CD4-positive, alpha-beta memory T cell (primary cell): Measurements from ENCODE around the gene MAB21L4. TPM values are rescaled to one million over a fixed set of nuclear protein-coding genes. Genes with fewer than 3 reads are reported as not detected.

Source experiments
- CTCF ChIA-PET: fragments of 350-600 bp; sonication (Branson Sonifier 250); formaldehyde crosslinking; loops from one replicate; lab custom pipeline; 2021; ENCODE audit warnings: inconsistent platforms; ENCODE audit not compliant: partially characterized antibody; lab: Charles Lee
- POLR2A ChIA-PET: fragments of 350-600 bp; sonication (Branson Sonifier 250); formaldehyde crosslinking; loops from one replicate; lab custom pipeline; 2021; ENCODE audit not compliant: partially characterized antibody; lab: Charles Lee
- DNase-seq, 5 donors: peaks; one replicate each; pipeline versions ENCODE4 v3.0.0 to v3.0.0-alpha.2; 2020 to 2022; ENCODE audit warnings: mixed read lengths in 1 of 5
- H3K27ac ChIP-seq: one replicate; pipeline ENCODE4 v1.7.0; 2013; ENCODE audit warnings: low read depth, low read length
- H3K27me3 ChIP-seq: 2 replicates; pipeline ENCODE4 v1.7.0; 2013; ENCODE audit warnings: mild to moderate bottlenecking, low read length, moderate library complexity; ENCODE audit not compliant: insufficient read depth
- H3K36me3 ChIP-seq: 2 replicates; pipeline ENCODE4 v1.7.0; 2013; ENCODE audit warnings: mild to moderate bottlenecking, low read length, moderate library complexity; ENCODE audit not compliant: insufficient read depth
- H3K4me1 ChIP-seq: 2 replicates; pipeline ENCODE4 v1.7.0; 2013; ENCODE audit warnings: mild to moderate bottlenecking, low read length, moderate library complexity; ENCODE audit not compliant: insufficient read depth
- H3K4me3 ChIP-seq, 2 donors: one replicate each; pipeline ENCODE4 v1.7.0; 2013; ENCODE audit warnings: low read length in 2 of 2, mild to moderate bottlenecking in 1 of 2
- H3K9me3 ChIP-seq, 2 donors: one replicate each; pipeline ENCODE4 v1.7.0; 2013; ENCODE audit warnings: low read length in 2 of 2, control low read depth in 1 of 2; ENCODE audit not compliant: control insufficient read depth in 1 of 2
- H3K27ac Mint-ChIP-seq, 7 donors: one replicate each; pipeline ENCODE4 v1.8.0; 2020 to 2021; ENCODE audit warnings: mixed read lengths in 7 of 7, mild to moderate bottlenecking in 6 of 7, inconsistent platforms in 3 of 7, moderate library complexity in 3 of 7
- H3K27me3 Mint-ChIP-seq, 2 donors: one replicate each; pipeline ENCODE4 v1.8.0; 2020 to 2021; ENCODE audit warnings: mixed read lengths in 2 of 2
- H3K36me3 Mint-ChIP-seq, 2 donors: one replicate each; pipeline ENCODE4 v1.8.0; 2020 to 2021; ENCODE audit warnings: mixed read lengths in 2 of 2, inconsistent platforms in 1 of 2, mild to moderate bottlenecking in 1 of 2
- H3K4me1 Mint-ChIP-seq, 4 donors: one replicate each; pipeline ENCODE4 v1.8.0; 2020 to 2021; ENCODE audit warnings: mixed read lengths in 4 of 4, mild to moderate bottlenecking in 1 of 4
- H3K4me3 Mint-ChIP-seq, 8 donors: one replicate each; pipeline ENCODE4 v1.8.0; 2020 to 2021; ENCODE audit warnings: mixed read lengths in 8 of 8, mild to moderate bottlenecking in 7 of 8, moderate library complexity in 6 of 8, inconsistent platforms in 3 of 8
- H3K9me3 Mint-ChIP-seq, 8 donors: one replicate each; pipeline ENCODE4 v1.8.0; 2020 to 2021; ENCODE audit warnings: mixed read lengths in 8 of 8, mild to moderate bottlenecking in 5 of 8, inconsistent platforms in 3 of 8, moderate library complexity in 1 of 8
- intact Hi-C: fragments of 100-400 bp; cut with micrococcal nuclease; formaldehyde crosslinking; loops from one replicate; pipeline ENCODE4 v1.15.1; 2023
- polyA plus RNA-seq, 2 donors: library from polyadenylated mRNA; unstranded; fragments of 300-500 nt; fragmentation: Illumina TruSeq; gene quantifications; one replicate each; pipeline ENCODE4 v1.2.3, GENCODE V29; 2021
- total RNA-seq, 2 experiments: library from RNA; stranded (reverse); gene quantifications; one replicate each; pipeline ENCODE4 v1.2.3, GENCODE V29; 2021

Gene MAB21L4
- total and polyA plus RNA-seq, 4 experiments from 2014 or later, result not detected

DNA sequence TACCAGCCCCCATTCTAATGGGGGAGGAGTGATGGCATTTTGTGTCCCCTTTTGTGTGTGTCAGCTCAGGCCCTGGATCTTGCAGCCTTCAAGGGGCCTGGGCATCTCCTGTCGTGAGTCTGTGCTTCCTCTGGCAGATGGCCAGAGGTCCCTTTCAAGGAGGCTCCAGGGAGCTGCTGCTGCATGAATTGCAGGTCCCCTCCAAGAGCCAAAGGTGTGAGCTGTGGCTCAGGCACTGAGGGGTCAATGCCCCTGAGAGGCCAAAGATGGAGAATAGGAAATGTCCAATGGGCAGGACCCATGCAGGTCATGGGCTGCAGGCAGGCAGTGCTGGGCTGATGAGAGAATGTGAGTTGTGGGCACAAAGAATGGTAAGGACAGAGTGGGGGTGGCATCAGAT, 10.4 kb downstream of the MAB21L4 start:
- ChIA-PET POLR2A (no interaction called here), CTCF (no interaction called here)
- intact Hi-C loops, result no loop called here
- H3K4me3 Mint-ChIP-seq, result peak overlapping the region in 1 of 8 donors; percentile 32
- no peaks in the 10 kb centered on the region for H3K9me3 ChIP-seq
- H3K4me1 ChIP-seq, result no peaks in the 10 kb centered on the region
- H3K36me3 ChIP-seq, result no peaks in the 10 kb centered on the region
- H3K9me3 Mint-ChIP-seq, result peaks cover 0 to 2% (median 0%) of the 10 kb centered on the region in 8 donors
- no peaks in the 10 kb centered on the region for H3K4me1 Mint-ChIP-seq
- H3K27ac Mint-ChIP-seq, result no peak overlapping the region
- no peak overlapping the region for H3K4me3 ChIP-seq
- DNase-seq, result no peak
- no peaks in the 10 kb centered on the region for H3K36me3 Mint-ChIP-seq
- H3K27ac ChIP-seq, result no peak overlapping the region
- no peaks in the 10 kb centered on the region for H3K27me3 ChIP-seq
- no peaks in the 10 kb centered on the region for H3K27me3 Mint-ChIP-seq

- H3K27ac ChIP-seq, result no peak overlapping the region
- no peak for DNase-seq
- peaks cover 0 to 2% (median 0%) of the 10 kb centered on the region in 8 donors for H3K9me3 Mint-ChIP-seq
- no peaks in the 10 kb centered on the region for H3K27me3 Mint-ChIP-seq
- no peaks in the 10 kb centered on the region for H3K9me3 ChIP-seq
- ChIA-PET POLR2A (no interaction called here), CTCF (no interaction called here)
- H3K4me3 ChIP-seq, result no peak overlapping the region
- no peak overlapping the region for H3K4me3 Mint-ChIP-seq
- H3K27me3 ChIP-seq, result no peaks in the 10 kb centered on the region
- H3K36me3 Mint-ChIP-seq, result no peaks in the 10 kb centered on the region
- no peaks in the 10 kb centered on the region for H3K36me3 ChIP-seq
- no peaks in the 10 kb centered on the region for H3K4me1 ChIP-seq
- H3K27ac Mint-ChIP-seq, result no peak overlapping the region
- intact Hi-C loops, result no loop called here
- no peaks in the 10 kb centered on the region for H3K4me1 Mint-ChIP-seq
Observed at GRCh38 chr2:240884745-240885144, 11.2 kb downstream of the MAB21L4 start.

- no peaks in the 10 kb centered on the region for H3K27me3 ChIP-seq
- H3K9me3 ChIP-seq, result no peaks in the 10 kb centered on the region
- no peak overlapping the region for H3K27ac Mint-ChIP-seq
- no peak overlapping the region for H3K4me3 ChIP-seq
- ChIA-PET POLR2A (no interaction called here), CTCF (no interaction called here)
- no peak overlapping the region for H3K4me3 Mint-ChIP-seq
- H3K36me3 Mint-ChIP-seq, result no peaks in the 10 kb centered on the region
- H3K4me1 ChIP-seq, result no peaks in the 10 kb centered on the region
- no peak for DNase-seq
- intact Hi-C loops, result no loop called here
- no peaks in the 10 kb centered on the region for H3K27me3 Mint-ChIP-seq
- H3K4me1 Mint-ChIP-seq, result no peaks in the 10 kb centered on the region
- no peak overlapping the region for H3K27ac ChIP-seq
- H3K9me3 Mint-ChIP-seq, result peaks cover 0 to 2% (median 0%) of the 10 kb centered on the region in 8 donors
- no peaks in the 10 kb centered on the region for H3K36me3 ChIP-seq
Observed at GRCh38 chr2:240884221-240884620, 11.7 kb downstream of the MAB21L4 start.

- H3K36me3 ChIP-seq, result no peaks in the 10 kb centered on the region
- intact Hi-C loops, result no loop called here
- DNase-seq, result no peak
- no peaks in the 10 kb centered on the region for H3K4me1 Mint-ChIP-seq
- ChIA-PET POLR2A (no interaction called here), CTCF (no interaction called here)
- H3K27ac Mint-ChIP-seq, result peak overlapping the region in 2 of 7 donors; percentile 5 to 65
- H3K9me3 Mint-ChIP-seq, result peaks cover 0 to 2% (median 0%) of the 10 kb centered on the region in 8 donors
- H3K4me1 ChIP-seq, result no peaks in the 10 kb centered on the region
- no peak overlapping the region for H3K4me3 Mint-ChIP-seq
- no peaks in the 10 kb centered on the region for H3K27me3 Mint-ChIP-seq
- no peak overlapping the region for H3K27ac ChIP-seq
- H3K27me3 ChIP-seq, result no peaks in the 10 kb centered on the region
- H3K36me3 Mint-ChIP-seq, result no peaks in the 10 kb centered on the region
- H3K9me3 ChIP-seq, result no peaks in the 10 kb centered on the region
- H3K4me3 ChIP-seq, result no peak overlapping the region
Observed at GRCh38 chr2:240881913-240882312, 14.0 kb downstream of the MAB21L4 start.

GRCh38 chr2:240879105-240879504, 16.9 kb downstream of the MAB21L4 start:
- Histone ChIP-seq H3K4me3 (no peak overlapping the region), H3K27ac (no peak overlapping the region), H3K4me1 (no peaks in the 10 kb centered on the region), H3K9me3 (no peaks in the 10 kb centered on the region), H3K36me3 (no peaks in the 10 kb centered on the region), H3K27me3 (no peaks in the 10 kb centered on the region)
- no peak for DNase-seq
- Mint-ChIP-seq H3K36me3 (no peaks in the 10 kb centered on the region), H3K9me3 (no peaks in the 10 kb centered on the region), H3K27ac (peak overlapping the region in 1 of 7 donors; percentile 31), H3K4me3 (no peak overlapping the region), H3K27me3 (no peaks in the 10 kb centered on the region), H3K4me1 (no peaks in the 10 kb centered on the region)
- POLR2A ChIA-PET, result no interaction called here
- CTCF ChIA-PET, result no interaction called here
- intact Hi-C loops, result no loop called here

GRCh38 chr2:240878341-240878936, 17.5 kb downstream of the MAB21L4 start:
- Histone ChIP-seq H3K9me3 (no peaks in the 10 kb centered on the region), H3K4me1 (no peaks in the 10 kb centered on the region), H3K4me3 (no peak overlapping the region), H3K27me3 (no peaks in the 10 kb centered on the region), H3K27ac (no peak overlapping the region), H3K36me3 (no peaks in the 10 kb centered on the region)
- Mint-ChIP-seq H3K4me1 (no peaks in the 10 kb centered on the region), H3K9me3 (no peaks in the 10 kb centered on the region), H3K27ac (no peak overlapping the region), H3K27me3 (no peaks in the 10 kb centered on the region), H3K36me3 (no peaks in the 10 kb centered on the region), H3K4me3 (no peak overlapping the region)
- ChIA-PET CTCF (no interaction called here), POLR2A (no interaction called here)
- DNase-seq, result peak in 1 of 5 donors; percentile 22
- intact Hi-C loops, result no loop called here

DNA sequence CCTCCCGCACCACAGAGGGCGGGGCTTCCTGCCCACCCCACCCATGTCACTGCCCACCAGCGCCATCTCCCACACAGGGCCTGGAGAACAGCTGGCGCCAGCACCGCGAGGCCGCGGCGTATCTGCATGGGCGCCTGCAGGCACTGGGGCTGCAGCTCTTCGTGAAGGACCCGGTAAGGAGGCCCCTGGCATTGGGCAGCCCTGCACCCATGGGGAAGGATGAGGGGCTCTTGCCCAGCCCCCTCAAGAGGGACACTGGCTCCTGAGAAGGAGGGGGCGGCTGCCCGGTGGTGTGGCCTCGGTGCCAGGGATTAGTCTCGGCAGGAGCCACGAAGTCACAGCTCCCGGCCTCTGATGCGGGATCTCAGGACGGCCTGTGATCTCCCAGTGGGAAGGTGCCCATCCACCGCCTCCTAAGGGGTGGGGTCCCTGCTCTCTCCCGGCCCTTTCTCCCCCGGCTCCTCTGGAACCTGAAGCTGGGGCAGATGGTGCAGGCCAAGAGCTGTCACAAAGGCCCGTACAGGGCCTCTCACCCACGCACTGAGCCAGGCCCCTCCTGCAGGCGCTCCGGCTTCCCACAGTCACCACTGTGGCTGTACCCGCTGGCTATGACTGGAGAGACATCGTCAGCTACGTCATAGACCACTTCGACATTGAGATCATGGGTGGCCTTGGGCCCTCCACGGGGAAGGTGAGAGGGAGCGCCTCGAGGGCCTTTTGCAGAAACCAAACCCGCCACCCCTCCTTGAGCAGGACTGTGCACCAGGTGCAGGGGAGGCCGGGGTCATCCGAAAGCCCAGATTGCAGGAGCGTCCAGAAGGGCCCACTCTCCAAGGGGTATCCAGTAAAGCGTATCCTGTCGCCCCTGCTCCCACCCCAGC, 18.3 kb downstream of the MAB21L4 start:
- Histone ChIP-seq H3K27me3 (no peaks in the 10 kb centered on the region), H3K4me1 (no peaks in the 10 kb centered on the region), H3K27ac (no peak overlapping the region), H3K4me3 (no peak overlapping the region), H3K36me3 (no peaks in the 10 kb centered on the region), H3K9me3 (no peaks in the 10 kb centered on the region)
- ChIA-PET CTCF (interaction anchor here (1.3 kb wide), 1 partner anchor 17 kb away, joined by 3 read pairs; no protein-coding TSS in a partner anchor), POLR2A (no interaction called here)
- Mint-ChIP-seq H3K9me3 (no peaks in the 10 kb centered on the region), H3K27ac (no peak overlapping the region), H3K36me3 (no peaks in the 10 kb centered on the region), H3K4me3 (no peak overlapping the region), H3K27me3 (no peaks in the 10 kb centered on the region), H3K4me1 (no peaks in the 10 kb centered on the region)
- DNase-seq, result peak in 1 of 5 donors; percentile 23
- intact Hi-C loops, result no loop called here
